Raji (cell line): Measurements from ENCODE around the gene PFDN2.

Experiments used
- POLR2A ChIP-seq: IDR thresholded peaks from 2 replicates; pipeline ENCODE4 v1.6.1; 2011; ENCODE audit warnings: low read depth, low read length, control low read depth; ENCODE audit not compliant: insufficient read depth

PFDN2 gene

DNA sequence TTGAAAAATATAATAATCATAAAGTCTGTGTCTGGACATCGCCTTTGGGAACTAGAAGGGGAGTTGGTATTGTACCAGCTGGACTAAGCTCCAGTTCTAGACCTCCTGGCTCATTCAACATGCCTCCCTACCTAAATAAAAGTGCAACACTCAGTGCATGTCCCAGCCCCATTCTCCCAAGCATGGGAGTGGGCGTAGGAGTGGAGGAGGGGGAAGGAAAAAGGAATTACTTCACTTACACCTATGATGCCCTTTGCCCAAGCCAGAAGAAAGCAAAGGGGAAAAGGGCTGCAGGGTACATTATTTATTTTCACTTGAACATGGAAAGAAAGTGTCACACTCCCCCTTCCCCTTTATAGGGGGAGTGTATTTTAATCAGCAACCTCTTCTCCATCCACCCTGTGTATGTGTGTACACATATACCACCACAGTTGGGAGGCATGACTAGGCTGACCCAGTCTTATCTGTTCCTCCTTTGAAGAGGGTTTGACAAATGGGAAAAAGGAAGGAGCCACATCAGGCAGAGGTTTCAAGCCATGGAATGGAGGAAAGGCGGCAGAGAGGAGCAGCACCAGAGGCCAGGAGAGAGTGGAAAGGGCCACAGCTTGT, 3.3 kb upstream of the PFDN2 start:
- no peak for TF ChIP-seq POLR2A

DNA sequence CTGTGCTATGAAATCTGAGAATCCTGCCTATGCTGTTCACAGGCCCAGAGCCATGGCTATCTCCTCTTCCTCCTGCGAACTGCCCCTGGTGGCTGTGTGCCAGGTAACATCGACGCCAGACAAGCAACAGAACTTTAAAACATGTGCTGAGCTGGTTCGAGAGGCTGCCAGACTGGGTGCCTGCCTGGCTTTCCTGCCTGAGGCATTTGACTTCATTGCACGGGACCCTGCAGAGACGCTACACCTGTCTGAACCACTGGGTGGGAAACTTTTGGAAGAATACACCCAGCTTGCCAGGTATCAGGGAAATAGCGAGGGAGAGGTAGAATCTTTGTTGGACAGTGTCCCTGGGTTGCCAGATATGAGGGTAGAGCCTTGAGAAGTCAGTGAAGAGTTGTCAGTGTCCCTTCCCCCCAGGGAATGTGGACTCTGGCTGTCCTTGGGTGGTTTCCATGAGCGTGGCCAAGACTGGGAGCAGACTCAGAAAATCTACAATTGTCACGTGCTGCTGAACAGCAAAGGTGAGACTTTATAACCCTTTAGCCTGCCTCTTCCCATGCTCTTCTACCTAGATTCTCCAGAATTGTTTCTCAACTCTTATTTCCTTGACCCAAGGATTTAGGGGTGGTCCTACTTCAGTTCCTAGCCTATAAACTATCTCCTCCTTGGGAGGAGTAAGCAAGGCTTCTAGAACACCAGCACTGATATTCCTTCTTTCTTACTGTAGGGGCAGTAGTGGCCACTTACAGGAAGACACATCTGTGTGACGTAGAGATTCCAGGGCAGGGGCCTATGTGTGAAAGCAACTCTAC, 1.5 kb upstream of the PFDN2 start:
- TF ChIP-seq POLR2A, result no peak

DNA sequence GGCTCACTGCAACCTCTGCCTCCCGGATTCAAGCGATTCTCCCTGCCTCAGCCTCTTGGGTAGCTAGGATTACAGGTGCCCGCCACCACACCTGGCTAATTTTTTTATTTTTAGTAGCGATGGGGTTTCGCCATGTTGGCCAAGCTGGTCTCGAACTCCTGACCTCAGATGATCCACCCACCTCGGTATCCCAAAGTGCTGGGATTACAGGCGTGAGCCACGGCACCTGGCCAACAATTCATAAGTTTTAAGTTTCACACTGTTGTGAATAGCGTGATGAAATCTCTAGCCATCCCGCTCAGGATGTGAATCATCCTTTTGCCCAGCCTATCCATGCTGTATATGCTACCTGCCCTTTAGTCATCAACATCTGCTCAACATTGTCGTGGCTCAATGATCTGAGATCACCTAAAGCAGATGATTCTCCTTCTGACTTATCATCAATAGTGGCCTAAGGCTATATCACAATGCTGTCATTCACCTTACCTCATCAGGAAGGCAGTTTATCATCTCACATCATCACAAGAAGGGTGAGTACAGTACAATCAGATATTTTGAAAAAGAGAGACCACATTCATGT, 2.6 kb downstream of the PFDN2 start:
- TF ChIP-seq POLR2A, result no peak

DNA sequence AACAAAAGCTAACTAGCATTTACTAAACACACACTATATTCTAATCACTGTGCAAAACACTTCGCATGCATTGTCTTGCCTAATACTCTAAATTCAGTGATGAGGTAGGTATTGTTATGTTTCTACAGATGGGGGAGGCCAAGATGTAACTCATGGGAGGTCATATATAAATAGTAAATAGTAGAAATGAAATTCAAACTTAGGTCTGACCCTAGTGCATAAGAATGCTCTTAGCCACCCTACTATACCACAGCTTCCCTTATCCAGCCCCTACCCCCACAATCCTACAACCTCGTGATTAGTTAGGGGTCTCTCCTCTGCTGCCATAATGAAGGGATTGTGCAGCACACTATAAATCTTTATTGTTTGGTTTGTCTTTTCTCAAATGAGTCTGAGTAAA, 3.3 kb downstream of the PFDN2 start:
- TF ChIP-seq POLR2A, result no peak

DNA sequence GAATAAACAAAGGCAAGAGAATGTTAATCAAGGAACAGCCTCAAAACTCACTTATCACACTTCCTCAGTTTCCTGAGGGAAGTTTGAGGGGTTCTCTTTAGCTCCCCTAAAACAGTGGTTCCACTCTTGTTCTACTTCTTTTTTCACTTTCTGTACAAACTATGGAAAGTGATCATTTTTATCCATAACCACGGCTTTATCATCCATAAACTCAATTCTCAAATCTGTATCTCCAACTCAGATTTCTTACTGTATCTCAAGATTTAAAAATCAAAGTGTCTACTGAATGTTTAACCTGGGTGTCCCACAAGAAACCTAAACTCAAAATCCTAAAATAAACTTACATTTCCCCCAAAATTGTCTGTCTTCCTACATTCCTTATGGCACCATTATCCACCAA, 3.9 kb downstream of the PFDN2 start:
- TF ChIP-seq POLR2A, result no peak

DNA sequence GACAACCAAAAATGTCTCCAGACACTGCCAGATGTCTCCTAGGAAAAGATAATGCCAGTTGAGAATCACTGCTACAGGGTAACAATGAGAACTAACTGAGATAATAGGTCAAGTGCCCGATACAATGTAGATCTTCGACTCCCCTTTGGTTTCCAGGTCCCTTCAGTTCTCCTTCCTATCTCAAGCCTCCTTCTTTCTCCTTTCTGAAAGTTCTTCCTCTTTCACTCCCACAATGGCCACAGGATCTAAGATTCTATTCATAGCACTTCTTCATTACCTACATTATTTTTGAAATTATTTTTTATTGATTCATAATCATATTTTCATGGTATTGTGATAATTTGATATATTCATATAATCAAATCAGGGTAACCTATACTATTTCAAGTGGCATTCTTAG, 6.3 kb downstream of the PFDN2 start:
- TF ChIP-seq POLR2A, result no peak

DNA sequence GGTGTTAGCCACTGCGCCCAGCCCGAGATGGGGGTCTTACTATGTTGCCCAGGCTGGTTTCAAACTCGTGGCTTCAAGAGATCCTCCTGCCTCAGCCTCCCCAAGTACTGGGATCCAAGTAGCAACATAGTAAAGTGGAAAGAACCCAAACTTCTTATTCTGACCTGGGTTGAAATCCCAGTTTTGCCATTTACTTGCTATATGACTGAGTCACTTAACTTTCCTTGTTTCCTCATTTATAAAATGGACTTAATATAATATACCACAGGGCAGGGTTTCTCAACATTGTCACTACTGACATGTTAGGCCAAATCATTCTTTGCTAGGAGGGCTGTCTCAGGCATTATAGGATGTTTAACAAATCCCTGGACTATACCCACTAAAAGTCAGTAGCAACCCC, 6.7 kb downstream of the PFDN2 start:
- TF ChIP-seq POLR2A, result no peak

DNA sequence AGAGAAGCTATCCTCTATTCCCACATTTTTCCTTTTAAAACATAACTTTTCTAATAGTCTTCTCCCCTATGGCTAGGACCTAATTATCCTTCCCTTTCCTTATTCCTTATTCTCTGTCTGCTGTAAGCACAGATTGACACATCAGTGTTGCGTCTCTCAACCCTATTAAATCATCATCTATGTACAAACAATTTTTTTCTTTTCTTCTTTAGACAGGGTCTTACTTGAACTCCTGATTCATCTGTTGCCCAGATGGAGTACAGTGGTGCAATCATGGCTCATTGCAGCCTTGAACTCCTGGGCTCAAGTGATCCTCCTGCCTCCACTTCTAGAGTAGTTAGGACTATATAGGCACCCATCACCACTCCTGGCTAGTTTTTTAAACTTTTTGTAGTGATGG, 11.4 kb downstream of the PFDN2 start:
- TF ChIP-seq POLR2A, result no peak

DNA sequence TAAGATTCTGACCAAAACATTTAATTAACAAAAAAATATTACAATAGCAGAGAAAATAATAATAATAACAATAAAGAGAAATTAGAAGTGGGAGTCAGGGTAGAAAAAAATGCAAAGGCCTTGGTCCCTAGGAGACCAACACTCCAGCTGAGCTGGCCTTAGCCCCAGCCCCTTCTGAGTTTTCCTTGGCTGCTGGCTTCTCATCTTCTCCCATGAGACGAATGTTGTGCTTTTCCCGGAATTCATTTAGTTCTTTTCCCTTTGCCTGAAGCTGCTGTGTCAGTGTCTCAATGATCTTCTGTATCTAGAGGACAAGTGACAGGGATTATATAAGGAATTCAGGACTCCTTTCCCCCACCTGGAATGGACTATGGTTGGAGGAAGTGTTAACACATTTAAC, 17.3 kb downstream of the PFDN2 start:
- no peak for TF ChIP-seq POLR2A

DNA sequence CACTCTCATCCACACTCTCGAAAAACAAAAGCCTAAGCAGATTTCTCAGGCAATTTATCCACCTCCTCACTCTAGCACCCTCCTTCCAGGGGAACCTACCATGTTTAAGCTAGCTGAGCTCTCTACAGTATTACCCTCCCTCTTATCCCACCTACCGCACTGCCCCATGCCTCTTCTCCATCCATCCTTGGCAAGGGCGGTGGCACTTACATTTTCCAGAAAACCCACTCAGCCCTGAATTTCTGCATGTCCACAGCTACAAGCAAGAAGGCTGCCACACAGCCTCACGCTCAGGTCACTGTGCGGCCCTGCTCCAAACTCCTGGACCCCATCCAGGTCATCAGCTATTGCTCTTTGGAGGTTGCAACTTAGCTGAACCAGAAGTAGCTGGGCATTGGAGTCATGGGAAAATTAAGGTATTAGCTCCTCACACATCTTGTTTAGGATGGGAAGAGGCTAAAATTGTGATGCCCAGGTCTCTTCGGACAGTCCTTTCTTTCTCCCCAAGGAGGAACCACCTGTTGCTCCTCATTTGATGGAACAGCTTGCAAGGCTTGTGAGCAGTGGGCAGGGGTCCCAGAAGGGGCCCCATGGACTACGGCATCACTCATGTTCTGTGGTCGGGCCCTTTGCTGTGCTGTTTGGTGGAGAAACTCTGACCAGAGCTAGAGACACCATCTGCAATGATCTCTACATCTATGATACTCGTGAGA, 18.6 kb downstream of the PFDN2 start:
- no peak for TF ChIP-seq POLR2A

DNA sequence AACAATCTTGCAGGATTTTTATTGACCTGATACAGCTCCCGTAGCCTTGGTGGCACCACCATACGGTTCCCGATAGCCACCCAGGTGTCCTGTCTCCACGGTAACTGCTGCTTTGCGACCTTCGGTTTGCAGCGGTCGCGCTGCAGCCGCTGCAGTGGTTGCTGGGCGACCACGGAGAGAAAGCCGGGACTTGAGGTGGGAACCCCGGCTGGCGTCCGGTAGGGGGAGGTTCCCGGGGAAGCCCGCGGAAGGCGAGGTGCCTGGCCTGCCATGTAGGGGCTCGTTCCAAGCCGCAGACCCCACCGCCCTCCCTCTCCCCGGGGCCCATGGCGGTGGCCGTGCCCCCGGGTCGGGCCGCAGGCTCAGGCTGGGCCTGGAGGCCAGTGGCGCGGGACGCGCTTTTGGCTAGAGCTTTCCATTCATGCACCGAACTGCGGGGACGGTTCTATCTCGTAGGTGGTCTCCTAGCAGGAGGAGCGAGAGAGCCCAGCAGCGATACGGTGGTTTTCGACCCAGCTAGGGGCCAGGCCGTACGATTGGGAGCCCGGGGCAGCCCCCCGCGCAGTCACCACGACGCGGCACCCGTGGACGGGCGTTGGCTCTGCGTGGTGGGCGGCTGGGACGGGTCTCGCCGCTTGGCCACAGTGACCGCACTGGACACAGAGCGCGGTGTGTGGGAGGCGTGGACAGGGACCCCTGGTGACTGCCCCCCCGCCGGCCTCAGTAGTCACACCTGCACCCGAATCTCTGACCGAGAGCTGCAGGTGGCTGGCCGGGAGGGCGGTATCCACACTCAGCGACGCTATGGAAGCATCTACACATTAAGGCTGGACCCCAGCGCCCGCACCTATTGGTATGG, 19.4 kb downstream of the PFDN2 start, which contains the start of gene KLHDC9:
Gene KLHDC9 (plus strand): TSS at position 152 of the 859 bp plus-strand sequence. CDS start 175 bp downstream, at position 327.
- TF ChIP-seq POLR2A, result no peak

DNA sequence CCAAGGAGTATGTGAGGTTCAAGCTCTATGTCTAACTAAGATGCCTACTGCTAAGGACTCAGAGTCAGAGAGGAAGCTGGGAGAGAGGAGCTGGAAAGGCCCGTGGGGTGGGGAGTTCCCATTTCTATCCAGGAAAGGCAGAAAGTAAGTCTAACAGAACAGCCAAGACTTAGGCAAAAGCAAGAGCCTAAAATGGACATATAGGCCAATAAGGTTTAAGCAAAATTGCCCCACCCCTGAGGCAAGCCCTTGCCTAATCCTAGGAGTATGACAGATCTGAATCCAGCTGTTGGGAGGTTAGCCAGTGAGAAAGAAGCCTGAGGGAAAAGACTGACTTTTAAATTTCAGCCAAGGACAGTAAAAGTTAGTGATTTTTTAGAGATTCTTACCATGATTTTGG, 21.3 kb downstream of the PFDN2 start:
- no peak for TF ChIP-seq POLR2A

DNA sequence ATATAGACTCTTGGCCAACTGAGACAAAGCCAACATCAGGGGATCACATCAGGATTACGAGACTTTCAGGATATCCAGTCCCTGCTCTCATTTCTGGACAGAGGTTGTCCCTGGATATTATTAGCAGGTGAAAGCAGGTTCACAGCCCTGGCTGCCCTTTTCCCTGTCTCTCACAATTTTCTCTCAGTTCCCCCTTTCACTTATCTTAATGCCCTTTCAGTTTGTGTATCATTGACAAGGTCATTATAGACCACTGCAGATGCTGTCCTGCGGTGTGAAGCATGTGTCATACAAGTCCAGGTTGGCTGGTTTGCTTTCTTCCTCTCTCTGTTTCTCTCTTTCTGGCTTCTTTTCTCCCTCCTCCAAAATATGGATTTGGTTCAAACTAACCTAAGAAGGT, 21.8 kb downstream of the PFDN2 start:
- TF ChIP-seq POLR2A, result no peak

DNA sequence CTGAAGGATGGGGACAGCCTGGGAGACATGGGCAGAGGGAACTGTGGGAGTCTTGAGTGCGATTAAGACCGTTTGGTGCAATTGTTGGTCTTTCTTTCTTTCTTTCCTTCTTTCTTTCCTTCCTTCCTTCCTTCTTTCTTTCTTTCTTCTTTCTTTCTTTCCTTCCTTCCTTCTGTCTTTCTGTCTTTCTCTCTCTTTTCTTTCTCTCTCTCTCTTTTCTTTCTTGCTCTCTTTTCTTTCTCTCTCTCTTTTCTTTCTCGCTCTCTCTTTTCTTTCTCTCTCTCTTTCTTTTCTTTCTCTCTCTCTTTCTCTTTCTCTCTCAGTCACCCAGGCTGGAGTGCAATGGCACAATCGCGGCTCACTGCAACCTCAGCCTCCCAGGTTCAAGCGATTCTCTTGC, 22.6 kb downstream of the PFDN2 start:
- TF ChIP-seq POLR2A, result no peak

DNA sequence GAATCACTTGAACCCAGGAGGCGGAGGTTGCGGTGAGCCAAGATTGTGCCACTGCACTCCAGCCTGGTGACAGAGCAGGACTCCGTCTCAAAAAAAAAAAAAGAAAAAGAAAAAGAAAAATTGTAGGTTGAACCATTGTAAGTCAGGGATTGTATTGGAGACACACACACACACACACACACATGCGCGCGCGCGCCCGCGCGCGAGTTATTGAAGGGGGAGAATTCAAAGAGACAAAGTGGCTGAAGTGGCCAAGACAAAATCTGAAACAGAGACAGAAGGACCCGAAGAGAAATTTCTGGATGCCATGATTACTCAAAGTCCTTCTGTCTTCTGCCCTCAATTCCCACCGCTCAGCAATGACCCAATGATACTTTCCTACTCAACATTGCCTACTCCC, 23.4 kb downstream of the PFDN2 start:
- no peak for TF ChIP-seq POLR2A

DNA sequence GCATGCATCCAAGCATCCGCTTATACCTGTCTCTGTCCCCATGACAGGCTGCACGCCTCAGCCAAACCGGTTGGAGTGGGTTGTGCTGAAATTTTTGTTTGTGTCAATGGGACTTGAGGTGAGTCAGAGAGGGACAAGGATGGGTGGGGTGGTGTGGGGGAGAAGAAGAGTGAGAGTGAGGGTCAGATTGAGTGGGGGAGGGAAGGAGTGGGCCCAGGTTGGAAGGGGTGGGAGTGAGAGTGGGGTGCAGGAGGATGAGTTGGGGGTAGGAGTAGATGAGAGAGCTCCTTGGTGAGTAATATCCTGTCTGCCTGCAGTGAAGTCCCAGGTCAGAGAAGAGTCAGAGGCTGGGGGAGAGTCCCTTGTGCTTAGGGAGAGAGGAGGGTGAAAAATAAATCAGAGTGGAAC, 25.2 kb downstream of the PFDN2 start:
- no peak for TF ChIP-seq POLR2A
